HFFc6 (cell line): Measurements from ENCODE around the gene LPCAT2. TPM values are rescaled to one million over a fixed set of nuclear protein-coding genes. Genes with fewer than 3 reads are reported as not detected.
A peak's percentile ranks its signal among the peaks of the same experiment; 100 is the strongest.

Experiments used
- DNase-seq: peaks from one replicate; pipeline ENCODE4 v3.0.0-alpha.2; 2018
- H3K27ac Mint-ChIP-seq: 2 replicates; pipeline ENCODE4 v1.8.0; 2020; ENCODE audit warnings: mild to moderate bottlenecking, mixed read lengths
- H3K27me3 Mint-ChIP-seq: 2 replicates; pipeline ENCODE4 v1.8.0; 2021; ENCODE audit warnings: mild to moderate bottlenecking, moderate library complexity, mixed read lengths; ENCODE audit not compliant: insufficient read depth
- H3K36me3 Mint-ChIP-seq: 2 replicates; pipeline ENCODE4 v1.8.0; 2021; ENCODE audit warnings: low read depth, mixed read lengths
- H3K4me1 Mint-ChIP-seq: 2 replicates; pipeline ENCODE4 v1.8.0; 2020; ENCODE audit warnings: low read depth, mixed read lengths
- H3K4me3 Mint-ChIP-seq: 2 replicates; pipeline ENCODE4 v1.8.0; 2020; ENCODE audit warnings: mild to moderate bottlenecking, moderate library complexity, mixed read lengths
- H3K9me3 Mint-ChIP-seq: 2 replicates; pipeline ENCODE4 v1.8.0; 2020; ENCODE audit warnings: mild to moderate bottlenecking, mixed read lengths
- total RNA-seq, 6 experiments: library from RNA; stranded (reverse); fragmentation: NEBNext Ultra II Directional; extraction: Animal tissue kit (Norgen Biotek cat#: 25700); gene quantifications; 2 replicates in 1 of 6; 3 replicates in 5 of 6; pipeline ENCODE4 v1.2.3, GENCODE V29; 2021
- TF ChIP-seq, protein P1 (sequence below): fragments of 200-600 bp; sonication (generic); IDR thresholded peaks from 2 replicates; pipeline ENCODE4 v1.5.0; 2021; ENCODE audit warnings: antibody characterized with exemption, mild to moderate bottlenecking

LPCAT2 gene
- total RNA-seq, 6 experiments from 2014 or later = 22.3 to 36.1 (median 27.5) TPM

DNA sequence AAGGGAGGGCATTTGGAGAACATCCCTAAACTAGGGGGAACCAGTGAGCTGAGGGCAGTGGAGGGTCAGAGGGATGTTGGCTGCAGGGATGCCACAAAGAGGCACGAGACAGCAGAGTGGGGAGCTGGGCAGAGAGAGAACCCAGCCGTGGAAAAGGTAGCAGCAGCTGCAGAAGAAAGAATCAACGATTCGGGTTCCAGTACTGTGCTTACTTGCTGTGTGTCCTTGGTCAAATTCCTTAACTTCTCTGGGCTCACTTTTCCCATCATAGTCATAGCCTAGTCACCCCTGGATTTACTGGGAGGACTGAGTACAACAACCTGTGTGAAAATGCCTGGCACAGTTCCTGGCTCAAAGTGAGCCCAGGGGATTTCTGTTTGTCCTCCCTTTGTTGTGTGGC is 42.7 kb upstream of the LPCAT2 start:
- TF ChIP-seq, protein P1, sequence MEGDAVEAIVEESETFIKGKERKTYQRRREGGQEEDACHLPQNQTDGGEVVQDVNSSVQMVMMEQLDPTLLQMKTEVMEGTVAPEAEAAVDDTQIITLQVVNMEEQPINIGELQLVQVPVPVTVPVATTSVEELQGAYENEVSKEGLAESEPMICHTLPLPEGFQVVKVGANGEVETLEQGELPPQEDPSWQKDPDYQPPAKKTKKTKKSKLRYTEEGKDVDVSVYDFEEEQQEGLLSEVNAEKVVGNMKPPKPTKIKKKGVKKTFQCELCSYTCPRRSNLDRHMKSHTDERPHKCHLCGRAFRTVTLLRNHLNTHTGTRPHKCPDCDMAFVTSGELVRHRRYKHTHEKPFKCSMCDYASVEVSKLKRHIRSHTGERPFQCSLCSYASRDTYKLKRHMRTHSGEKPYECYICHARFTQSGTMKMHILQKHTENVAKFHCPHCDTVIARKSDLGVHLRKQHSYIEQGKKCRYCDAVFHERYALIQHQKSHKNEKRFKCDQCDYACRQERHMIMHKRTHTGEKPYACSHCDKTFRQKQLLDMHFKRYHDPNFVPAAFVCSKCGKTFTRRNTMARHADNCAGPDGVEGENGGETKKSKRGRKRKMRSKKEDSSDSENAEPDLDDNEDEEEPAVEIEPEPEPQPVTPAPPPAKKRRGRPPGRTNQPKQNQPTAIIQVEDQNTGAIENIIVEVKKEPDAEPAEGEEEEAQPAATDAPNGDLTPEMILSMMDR = no peak
- no peak for DNase-seq
- H3K27ac Mint-ChIP-seq = no peak overlapping the region
- no peak overlapping the region for H3K4me3 Mint-ChIP-seq
- peaks cover 8% of the 10 kb centered on the region for H3K27me3 Mint-ChIP-seq
- H3K4me1 Mint-ChIP-seq = peaks cover 32% of the 10 kb centered on the region
- H3K36me3 Mint-ChIP-seq = no peaks in the 10 kb centered on the region
- no peaks in the 10 kb centered on the region for H3K9me3 Mint-ChIP-seq

DNA sequence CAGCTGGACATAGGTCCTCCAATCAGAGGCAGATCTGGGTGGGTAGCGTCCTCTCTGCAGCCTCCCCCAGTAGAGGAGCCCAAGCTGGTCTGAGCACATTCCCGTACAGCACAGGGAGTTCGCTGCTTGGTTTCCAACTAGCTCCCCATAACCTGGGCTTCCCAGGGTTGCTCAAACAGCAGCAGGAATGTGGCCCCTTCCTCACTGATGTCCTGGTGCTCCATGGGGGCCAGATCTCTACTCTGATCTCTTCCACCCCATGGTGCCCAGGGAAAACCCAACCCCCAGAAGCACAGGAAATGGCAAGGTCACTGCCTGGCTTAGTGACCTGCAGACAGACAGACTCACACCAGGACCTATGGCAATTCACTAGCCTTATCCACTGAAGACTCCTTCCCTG is 41.0 kb upstream of the LPCAT2 start:
- Mint-ChIP-seq H3K36me3 (no peaks in the 10 kb centered on the region), H3K27ac (no peak overlapping the region), H3K27me3 (no peaks in the 10 kb centered on the region; the same call in 1 of the 2 replicates), H3K9me3 (no peaks in the 10 kb centered on the region), H3K4me3 (no peak overlapping the region), H3K4me1 (peaks cover 48% of the 10 kb centered on the region)
- DNase-seq = no peak
- TF ChIP-seq, protein P1 = no peak

DNA sequence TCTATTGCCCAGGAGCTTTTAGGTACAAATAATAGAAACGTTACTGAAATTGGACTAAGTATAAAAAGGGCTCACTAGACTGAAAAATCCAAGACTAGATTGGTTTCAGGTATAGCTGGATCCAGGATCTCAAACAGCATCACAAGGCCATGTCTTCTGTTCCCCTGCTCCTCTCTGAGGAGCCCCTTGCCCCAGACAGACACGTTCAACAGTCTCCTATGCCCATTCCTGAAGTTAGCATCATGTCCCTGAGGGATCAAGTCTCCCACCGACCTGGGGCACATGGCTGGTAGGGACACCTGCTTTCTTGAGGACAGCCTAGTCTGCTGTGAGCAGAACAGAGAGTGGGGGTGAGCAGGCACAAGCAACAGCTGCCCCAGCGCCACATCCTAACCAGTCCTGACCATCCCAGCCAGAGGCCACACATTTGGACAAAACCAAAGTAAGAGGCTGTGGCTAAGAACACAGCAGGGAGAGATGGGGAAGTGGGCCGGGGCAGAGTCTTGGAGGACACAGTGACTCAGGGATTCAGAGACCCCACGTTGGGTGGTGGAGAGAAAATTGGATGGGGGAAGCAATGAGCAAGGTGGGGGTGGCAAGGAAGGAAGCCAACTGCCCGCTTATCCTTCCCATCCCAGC is 40.4 kb upstream of the LPCAT2 start:
- Mint-ChIP-seq H3K27me3 (no peaks in the 10 kb centered on the region), H3K27ac (peak overlapping the region; percentile 19; the same call in 1 of the 2 replicates), H3K36me3 (no peaks in the 10 kb centered on the region), H3K4me1 (peaks cover 54% of the 10 kb centered on the region), H3K9me3 (no peaks in the 10 kb centered on the region), H3K4me3 (no peak overlapping the region)
- DNase-seq = no peak
- TF ChIP-seq, protein P1 = no peak

DNA sequence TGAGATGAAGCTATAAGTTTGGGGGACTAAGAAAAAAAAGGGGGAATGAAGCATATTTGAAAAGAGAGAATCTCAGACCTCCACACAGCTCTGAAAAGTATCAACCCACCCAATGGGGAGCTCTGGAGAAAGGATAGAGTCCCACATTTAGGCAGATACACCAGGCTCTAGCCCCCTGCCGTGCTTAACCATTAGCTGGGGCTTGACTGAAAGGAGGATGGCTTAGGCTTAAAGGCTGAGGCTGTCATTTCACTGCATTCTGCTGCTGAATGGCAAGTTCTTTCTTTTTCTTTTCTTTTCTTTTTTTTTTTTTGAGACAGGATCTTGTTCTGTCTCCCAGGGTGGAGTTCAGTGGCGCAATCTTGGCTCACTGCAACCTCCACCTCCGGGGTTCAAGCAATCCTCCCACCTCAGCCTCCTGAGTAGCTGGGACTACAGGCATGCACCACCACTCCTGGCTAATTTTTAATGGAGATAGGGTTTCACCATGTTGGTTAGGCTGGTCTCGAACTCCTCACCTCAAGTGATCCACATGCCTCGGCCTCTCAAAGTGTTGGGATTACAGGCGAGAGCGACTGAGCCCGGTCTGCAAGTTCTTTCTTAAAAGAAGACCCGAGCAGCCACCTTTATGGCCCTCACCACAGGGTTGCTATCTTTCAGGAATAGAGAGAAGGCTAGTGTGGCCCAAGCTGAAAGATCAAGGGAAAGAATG is 38.9 kb upstream of the LPCAT2 start:
- Mint-ChIP-seq H3K36me3 (no peaks in the 10 kb centered on the region), H3K4me3 (no peak overlapping the region), H3K4me1 (peaks cover 69% of the 10 kb centered on the region), H3K9me3 (no peaks in the 10 kb centered on the region), H3K27ac (peak overlapping the region; percentile 85), H3K27me3 (no peaks in the 10 kb centered on the region)
- DNase-seq = no peak
- TF ChIP-seq, protein P1 = no peak

DNA sequence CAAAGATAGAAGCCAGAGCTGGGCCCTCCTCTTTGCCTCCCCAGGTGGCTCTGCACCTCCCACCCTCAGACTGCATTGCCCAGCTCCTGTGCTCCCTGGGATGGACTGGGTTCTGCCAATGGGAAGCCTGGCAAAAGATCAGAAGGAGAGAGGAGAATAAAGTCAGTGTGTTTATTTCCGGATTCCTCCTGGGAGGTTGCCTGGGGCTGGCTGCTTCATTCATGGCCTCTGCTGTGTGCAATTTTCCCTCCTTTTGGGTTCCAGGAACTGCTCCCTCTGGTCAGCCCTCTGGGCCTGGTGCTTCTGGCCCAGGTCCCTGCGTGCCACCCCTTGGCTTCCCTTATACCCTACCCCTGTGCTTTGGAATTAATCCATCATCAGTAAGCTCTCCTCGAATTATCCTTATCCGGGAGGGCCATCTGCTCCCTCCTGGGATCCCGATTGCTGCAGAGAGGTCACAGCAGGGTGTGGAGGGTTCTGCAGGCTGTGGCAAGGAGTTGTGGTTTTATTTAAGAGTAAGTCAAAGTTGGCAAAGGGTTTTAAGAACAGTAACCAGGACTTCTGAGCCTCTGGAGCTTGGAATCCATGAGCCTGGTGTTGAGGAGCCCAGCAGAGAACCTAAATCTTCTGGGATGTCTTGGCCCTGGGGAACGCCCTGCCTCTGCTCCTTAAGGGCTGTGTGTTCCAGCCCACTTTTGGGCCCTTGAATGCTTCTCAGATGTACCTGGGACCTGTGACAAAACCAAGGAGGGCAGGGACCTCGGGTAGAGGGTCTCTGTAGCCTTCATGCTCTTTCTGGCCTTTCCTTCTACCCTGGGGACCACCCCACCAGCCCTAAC is 38.1 kb upstream of the LPCAT2 start:
- Mint-ChIP-seq H3K27me3 (no peaks in the 10 kb centered on the region), H3K4me3 (peak overlapping the region; percentile 70), H3K36me3 (no peaks in the 10 kb centered on the region), H3K27ac (peak overlapping the region; percentile 85), H3K9me3 (no peaks in the 10 kb centered on the region), H3K4me1 (peaks cover 70% of the 10 kb centered on the region)
- TF ChIP-seq, protein P1 = no peak
- DNase-seq = peak; percentile 35
